Esophagus squamous epithelium (tissue), 5 donors: ENCODE results near the gene IMMP2L. TPM values are rescaled to one million over a fixed set of nuclear protein-coding genes. Genes with fewer than 3 reads are reported as not detected.

ENCODE experiments used
- DNase-seq: peaks from one replicate; lab custom pipeline; 2025; lab: John Stamatoyannopoulos, UW
- H3K27ac ChIP-seq, 4 donors: fragments of 200-600 bp; sonication (generic); one replicate each; pipeline ENCODE4 v1.5.1; 2016 to 2019; ENCODE audit warnings: mild to moderate bottlenecking in 1 of 4
- H3K27me3 ChIP-seq, 4 donors: fragments of 200-600 bp; sonication (generic); 1 replicate in 3 of 4; 2 replicates in 1 of 4; pipeline versions ENCODE4 v1.5.1 to v1.6.0; 2017 to 2021; ENCODE audit warnings: antibody characterized with exemption in 1 of 4
- H3K36me3 ChIP-seq, 3 donors: fragments of 200-600 bp; sonication (generic); one replicate each; pipeline ENCODE4 v1.5.1; 2016 to 2019
- H3K4me1 ChIP-seq, 3 donors: fragments of 200-600 bp; sonication (generic); one replicate each; pipeline ENCODE4 v1.5.1; 2017 to 2019
- H3K4me3 ChIP-seq, 4 donors: fragments of 200-600 bp; sonication (generic); 1 replicate in 3 of 4; 2 replicates in 1 of 4; pipeline ENCODE4 v1.5.1; 2016 to 2019; ENCODE audit warnings: mild to moderate bottlenecking in 2 of 4, moderate library complexity in 1 of 4
- H3K9me3 ChIP-seq, 3 donors: fragments of 200-600 bp; sonication (generic); one replicate each; pipeline ENCODE4 v1.5.1; 2016 to 2019
- POLR2A ChIP-seq, 4 donors: fragments of 450-650 bp; IDR thresholded peaks; one replicate each; pipeline ENCODE4 v1.6.1; 2017; ENCODE audit warnings: antibody characterized with exemption in 4 of 4, mild to moderate bottlenecking in 4 of 4, moderate library complexity in 3 of 4
- WGBS, 2 donors: methylation state at CpG; one replicate each; pipeline ENCODE4 v1.1.5; 2018; 5-methylcytosine and 5-hydroxymethylcytosine counted together
- intact Hi-C: fragments of 100-400 bp; cut with DNase I; formaldehyde crosslinking; loops from one replicate; pipeline ENCODE4 v1.15.0; 2022
- total RNA-seq, 4 donors: library from RNA; depleted of rRNA; stranded (reverse); fragments of >200 nt; gene quantifications; one replicate each; pipeline ENCODE4 v1.1.0, GENCODE V29; 2016
- TF ChIP-seq, protein P1 (sequence below), 6 experiments: fragments of 450-650 bp in 4 of 6; fragments of 200-600 bp in 2 of 6; sonication (generic) in 2 of 6; IDR thresholded peaks; one replicate each; pipeline ENCODE4 v1.5.1; 2016 to 2019; ENCODE audit warnings: antibody characterized with exemption in 6 of 6, mild to moderate bottlenecking in 4 of 6, moderate library complexity in 4 of 6
- donor health status: DM: yes; HTN: yes; CAD: no.

The IMMP2L gene
- total RNA-seq, 4 donors from 2014 or later, result 1.6 to 21.7 (median 5.4) TPM

GRCh38 chr7:110964775-110965174 is 597.5 kb downstream of the IMMP2L start:
- H3K27ac ChIP-seq, result no peak overlapping the region
- H3K27me3 ChIP-seq, result no peaks in the 10 kb centered on the region
- H3K4me1 ChIP-seq, result no peaks in the 10 kb centered on the region
- no peak for TF ChIP-seq POLR2A (IDR thresholded peaks at IDR 0.05)
- TF ChIP-seq, protein P1, sequence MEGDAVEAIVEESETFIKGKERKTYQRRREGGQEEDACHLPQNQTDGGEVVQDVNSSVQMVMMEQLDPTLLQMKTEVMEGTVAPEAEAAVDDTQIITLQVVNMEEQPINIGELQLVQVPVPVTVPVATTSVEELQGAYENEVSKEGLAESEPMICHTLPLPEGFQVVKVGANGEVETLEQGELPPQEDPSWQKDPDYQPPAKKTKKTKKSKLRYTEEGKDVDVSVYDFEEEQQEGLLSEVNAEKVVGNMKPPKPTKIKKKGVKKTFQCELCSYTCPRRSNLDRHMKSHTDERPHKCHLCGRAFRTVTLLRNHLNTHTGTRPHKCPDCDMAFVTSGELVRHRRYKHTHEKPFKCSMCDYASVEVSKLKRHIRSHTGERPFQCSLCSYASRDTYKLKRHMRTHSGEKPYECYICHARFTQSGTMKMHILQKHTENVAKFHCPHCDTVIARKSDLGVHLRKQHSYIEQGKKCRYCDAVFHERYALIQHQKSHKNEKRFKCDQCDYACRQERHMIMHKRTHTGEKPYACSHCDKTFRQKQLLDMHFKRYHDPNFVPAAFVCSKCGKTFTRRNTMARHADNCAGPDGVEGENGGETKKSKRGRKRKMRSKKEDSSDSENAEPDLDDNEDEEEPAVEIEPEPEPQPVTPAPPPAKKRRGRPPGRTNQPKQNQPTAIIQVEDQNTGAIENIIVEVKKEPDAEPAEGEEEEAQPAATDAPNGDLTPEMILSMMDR (IDR thresholded peaks at IDR 0.05), result no peak
- WGBS, 2 donors, result 68 to 78% methylated on average over 6 of the region's 6 CpGs
- intact Hi-C loops, result no loop called here
- H3K4me3 ChIP-seq, result no peak overlapping the region
- H3K9me3 ChIP-seq, result no peaks in the 10 kb centered on the region
- no peak for DNase-seq
- H3K36me3 ChIP-seq, result no peaks in the 10 kb centered on the region

- no peak for DNase-seq
- Histone ChIP-seq H3K4me3 (no peak overlapping the region), H3K4me1 (no peaks in the 10 kb centered on the region), H3K27me3 (no peaks in the 10 kb centered on the region), H3K36me3 (no peaks in the 10 kb centered on the region), H3K27ac (no peak overlapping the region), H3K9me3 (no peaks in the 10 kb centered on the region)
- WGBS, 2 donors, result 86 to 94% methylated on average over 3 of the region's 3 CpGs
- intact Hi-C loops, result no loop called here
- no peak for TF ChIP-seq POLR2A (IDR thresholded peaks at IDR 0.05)
- TF ChIP-seq, protein P1 (IDR thresholded peaks at IDR 0.05), result no peak
These were observed 599.5 kb downstream of the IMMP2L start for GRCh38 chr7:110962826-110963225.

- Histone ChIP-seq H3K27me3 (no peaks in the 10 kb centered on the region), H3K36me3 (no peaks in the 10 kb centered on the region), H3K4me1 (no peaks in the 10 kb centered on the region), H3K27ac (no peak overlapping the region), H3K9me3 (no peaks in the 10 kb centered on the region), H3K4me3 (no peak overlapping the region)
- 77 to 82% methylated on average over 2 of the region's 2 CpGs for WGBS, 2 donors
- DNase-seq, result no peak
- TF ChIP-seq, protein P1 (IDR thresholded peaks at IDR 0.05), result no peak
- TF ChIP-seq POLR2A (IDR thresholded peaks at IDR 0.05), result no peak
- intact Hi-C loops, result no loop called here
These were observed 599.9 kb downstream of the IMMP2L start for GRCh38 chr7:110962374-110962773.

GRCh38 chr7:110960811-110961210 is 601.5 kb downstream of the IMMP2L start:
- H3K4me1 ChIP-seq, result no peaks in the 10 kb centered on the region
- DNase-seq, result no peak
- H3K36me3 ChIP-seq, result no peaks in the 10 kb centered on the region
- no peaks in the 10 kb centered on the region for H3K9me3 ChIP-seq
- H3K4me3 ChIP-seq, result no peak overlapping the region
- TF ChIP-seq, protein P1 (IDR thresholded peaks at IDR 0.05), result no peak
- no peak for TF ChIP-seq POLR2A (IDR thresholded peaks at IDR 0.05)
- H3K27me3 ChIP-seq, result no peaks in the 10 kb centered on the region
- no peak overlapping the region for H3K27ac ChIP-seq
- intact Hi-C loops, result no loop called here

- Histone ChIP-seq H3K27me3 (no peaks in the 10 kb centered on the region), H3K4me1 (no peaks in the 10 kb centered on the region), H3K27ac (no peak overlapping the region), H3K4me3 (no peak overlapping the region), H3K9me3 (no peaks in the 10 kb centered on the region), H3K36me3 (no peaks in the 10 kb centered on the region)
- intact Hi-C loops, result no loop called here
- no peak for TF ChIP-seq POLR2A (IDR thresholded peaks at IDR 0.05)
- TF ChIP-seq, protein P1 (IDR thresholded peaks at IDR 0.05), result no peak
- DNase-seq, result no peak
These were observed 614.0 kb downstream of the IMMP2L start for GRCh38 chr7:110948280-110948679.
